ENCODE measurements around the gene PET100. TPM values are rescaled to one million over a fixed set of nuclear protein-coding genes. Genes with fewer than 3 reads are reported as not detected.

Gene PET100, protein sequence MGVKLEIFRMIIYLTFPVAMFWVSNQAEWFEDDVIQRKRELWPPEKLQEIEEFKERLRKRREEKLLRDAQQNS
- polyA plus RNA-seq (2013, experiment 1 of 2) = 332 TPM
- polyA plus RNA-seq (2013, experiment 2 of 2) = 334 TPM

DNA sequence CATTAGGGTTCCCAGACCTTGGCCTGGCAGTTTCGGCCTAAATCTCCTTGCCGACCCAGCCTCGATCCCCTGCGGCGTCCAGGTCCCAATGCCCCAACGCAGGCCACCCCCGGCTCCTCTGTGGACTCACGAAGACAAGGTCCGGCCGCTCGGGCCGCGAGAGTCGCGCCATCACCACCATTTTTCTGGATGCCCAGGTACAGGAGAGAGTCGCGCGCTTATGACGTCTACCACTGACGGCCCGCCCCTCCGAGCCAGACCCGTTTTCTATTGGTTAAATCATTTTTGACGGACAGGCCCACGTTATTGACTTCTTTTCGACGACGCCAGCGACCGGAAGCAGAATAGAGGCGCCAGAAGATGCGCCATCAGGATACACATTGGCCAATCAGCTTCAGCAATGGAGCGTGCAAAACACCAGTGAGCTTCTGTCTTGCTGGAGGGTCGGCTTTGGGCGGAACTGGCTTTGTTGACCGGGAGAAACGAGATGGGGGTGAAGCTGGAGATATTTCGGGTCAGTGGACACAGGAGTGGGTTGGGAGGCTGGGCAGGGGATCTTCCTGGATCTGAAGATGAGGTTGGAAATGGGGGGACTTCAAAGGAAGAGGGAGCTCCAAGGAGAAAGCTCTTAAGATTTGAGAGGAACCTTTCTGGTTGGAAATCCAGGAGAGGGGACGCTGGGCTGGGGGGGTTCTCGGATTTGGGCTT lies at the start of gene PET100, which contains the start of gene XAB2:
Gene PET100 (plus strand): TSS at position 447 of the 708 bp plus-strand sequence. CDS start 41 bp downstream, at position 488.
Gene XAB2 (minus strand): TSS at position 199 of the 708 bp plus-strand sequence. CDS start 18 bp downstream, at position 181.
- Histone ChIP-seq H3K36me3 (ENCODE audit: control insufficient read depth in 1 of 2, insufficient read depth in 2 of 2, low read depth in 1 of 2, low read length in 2 of 2) (peaks cover 12 to 57% of the 10 kb centered on the region in 2 experiments), H3K4ac (ENCODE audit: low read depth in 1 of 2, low read length in 2 of 2) (peak within 1 kb of the TSS in 1 of 2 experiments; percentile 89), H3K4me1 (ENCODE audit: control insufficient read depth, insufficient read depth, low read depth, low read length) (peaks cover 30% of the 10 kb centered on the region), H3K4me2 (ENCODE audit: low read length, poor library complexity, severe bottlenecking) (peak within 1 kb of the TSS; percentile 97), H3K27me3 (ENCODE audit: control insufficient read depth in 1 of 2, insufficient read depth in 1 of 2, low read length in 2 of 2) (no peaks in the 10 kb centered on the region), H3K9me3 (ENCODE audit: control insufficient read depth, low read length) (no peaks in the 10 kb centered on the region), H3K79me1 (replicated peaks; ENCODE audit: low read length, poor library complexity, severe bottlenecking) (peaks cover 57% of the 10 kb centered on the region), H4K91ac (ENCODE audit: low read length) (no peak within 1 kb of the TSS), H2AK5ac (ENCODE audit: low read length, severe bottlenecking) (peak within 1 kb of the TSS; percentile 84), H2BK12ac (ENCODE audit: low read length in 2 of 2) (no peak within 1 kb of the TSS), H2BK120ac (ENCODE audit: low read depth, low read length) (peak within 1 kb of the TSS; percentile 30), H3K27ac (ENCODE audit: low read length, poor library complexity, severe bottlenecking) (no peak within 1 kb of the TSS), H3K9ac (ENCODE audit: low read length) (peak within 1 kb of the TSS; percentile 99), H3K18ac (ENCODE audit: low read depth in 1 of 2, low read length in 2 of 2) (peak within 1 kb of the TSS; percentile 67 to 75), H2BK5ac (ENCODE audit: low read depth, low read length, poor library complexity, severe bottlenecking) (no peak within 1 kb of the TSS), H3K14ac (ENCODE audit: low read length in 2 of 2) (peak within 1 kb of the TSS in 1 of 2 experiments; percentile 49), H2BK15ac (ENCODE audit: low read depth, poor library complexity, severe bottlenecking) (no peak within 1 kb of the TSS), H2AFZ (ENCODE audit: low read depth, low read length) (peak within 1 kb of the TSS; percentile 15), H3K4me3 (ENCODE audit: insufficient read depth in 1 of 2, low read depth in 1 of 2, low read length in 2 of 2) (peak within 1 kb of the TSS; percentile 89 to 100), H4K8ac (ENCODE audit: low read length) (peak within 1 kb of the TSS; percentile 98), H3K23ac (ENCODE audit: low read length in 2 of 2) (peak within 1 kb of the TSS in 1 of 2 experiments; percentile 34)
- DNase-seq = peak; percentile 99
- under 1% methylated on average over 40 of the region's 40 CpGs for WGBS

DNA sequence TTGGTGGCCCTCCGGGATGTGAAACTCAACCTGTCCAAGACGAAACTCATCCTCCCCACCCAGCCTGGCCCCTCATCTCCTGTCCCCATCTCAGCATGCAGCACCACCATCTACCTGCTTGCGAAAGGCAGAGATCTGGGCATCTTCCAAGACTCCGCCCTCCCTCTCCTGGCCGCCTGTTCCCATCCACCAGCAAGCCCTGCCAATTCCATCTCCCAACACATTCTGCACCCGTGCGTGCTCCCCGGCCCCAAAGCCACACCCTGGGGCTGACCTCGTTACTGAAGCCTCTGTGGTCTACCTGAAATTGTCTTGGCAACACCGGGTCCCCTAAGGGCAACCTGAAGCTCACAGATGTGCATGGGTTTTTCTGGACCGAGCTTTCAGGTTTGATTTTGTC lies 47.1 kb upstream of the PET100 start:
- Histone ChIP-seq H3K36me3 (ENCODE audit: control insufficient read depth in 1 of 2, insufficient read depth in 2 of 2, low read depth in 1 of 2, low read length in 2 of 2) (no peaks in the 10 kb centered on the region), H3K27me3 (ENCODE audit: control insufficient read depth in 1 of 2, insufficient read depth in 1 of 2, low read length in 2 of 2) (peaks cover 15 to 20% of the 10 kb centered on the region in 2 experiments), H4K8ac (ENCODE audit: low read length) (no peak overlapping the region), H3K79me1 (replicated peaks; ENCODE audit: low read length, poor library complexity, severe bottlenecking) (no peaks in the 10 kb centered on the region), H2BK12ac (ENCODE audit: low read length in 2 of 2) (no peak overlapping the region), H2AFZ (ENCODE audit: low read depth, low read length) (no peak overlapping the region), H3K18ac (ENCODE audit: low read depth in 1 of 2, low read length in 2 of 2) (no peak overlapping the region), H3K9me3 (ENCODE audit: control insufficient read depth, low read length) (no peaks in the 10 kb centered on the region), H3K14ac (ENCODE audit: low read length in 2 of 2) (no peak overlapping the region), H3K4me2 (ENCODE audit: low read length, poor library complexity, severe bottlenecking) (no peak overlapping the region), H3K9ac (ENCODE audit: low read length) (no peak overlapping the region), H3K27ac (ENCODE audit: low read length, poor library complexity, severe bottlenecking) (no peak overlapping the region), H2BK5ac (ENCODE audit: low read depth, low read length, poor library complexity, severe bottlenecking) (no peak overlapping the region), H4K91ac (ENCODE audit: low read length) (no peak overlapping the region), H3K4ac (ENCODE audit: low read depth in 1 of 2, low read length in 2 of 2) (no peak overlapping the region), H2AK5ac (ENCODE audit: low read length, severe bottlenecking) (no peak overlapping the region), H3K4me1 (ENCODE audit: control insufficient read depth, insufficient read depth, low read depth, low read length) (no peaks in the 10 kb centered on the region), H2BK15ac (ENCODE audit: low read depth, poor library complexity, severe bottlenecking) (no peak overlapping the region), H3K4me3 (ENCODE audit: insufficient read depth in 1 of 2, low read depth in 1 of 2, low read length in 2 of 2) (no peak overlapping the region), H2BK120ac (ENCODE audit: low read depth, low read length) (no peak overlapping the region), H3K23ac (ENCODE audit: low read length in 2 of 2) (no peak overlapping the region)
- WGBS = 60% methylated on average over 11 of the region's 11 CpGs
- no peak for DNase-seq

DNA sequence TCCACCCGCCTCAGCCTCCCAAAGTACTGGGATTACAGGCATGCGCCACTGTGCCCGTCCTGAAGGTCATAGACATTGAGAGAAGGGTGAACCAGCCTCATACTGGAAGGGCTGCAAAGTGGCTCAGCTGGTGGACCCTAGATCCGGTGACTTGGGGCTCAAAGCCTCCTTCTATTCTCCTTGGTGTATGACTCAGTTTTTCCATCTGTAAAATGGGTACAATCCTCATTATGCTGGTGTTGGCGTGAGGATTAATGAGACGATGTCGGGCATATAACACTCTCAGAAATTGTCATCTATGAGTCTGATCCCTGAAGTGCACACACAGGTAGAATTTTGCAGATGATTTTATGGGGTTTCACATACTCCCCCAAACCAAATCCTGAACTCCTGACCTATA lies 39.8 kb upstream of the PET100 start:
- H3K9me3 ChIP-seq (ENCODE audit: control insufficient read depth, low read length) = no peaks in the 10 kb centered on the region
- H3K4ac ChIP-seq (ENCODE audit: low read depth in 1 of 2, low read length in 2 of 2) = no peak overlapping the region
- H4K91ac ChIP-seq (ENCODE audit: low read length) = no peak overlapping the region
- H2AK5ac ChIP-seq (ENCODE audit: low read length, severe bottlenecking) = no peak overlapping the region
- H3K23ac ChIP-seq (ENCODE audit: low read length in 2 of 2) = no peak overlapping the region
- H2BK5ac ChIP-seq (ENCODE audit: low read depth, low read length, poor library complexity, severe bottlenecking) = no peak overlapping the region
- 80% methylated on average over 6 of the region's 7 CpGs for WGBS
- no peak overlapping the region for H3K4me2 ChIP-seq (ENCODE audit: low read length, poor library complexity, severe bottlenecking)
- no peak overlapping the region for H2BK15ac ChIP-seq (ENCODE audit: low read depth, poor library complexity, severe bottlenecking)
- H3K9ac ChIP-seq (ENCODE audit: low read length) = no peak overlapping the region
- peaks cover 9 to 32% of the 10 kb centered on the region in 2 experiments for H3K27me3 ChIP-seq (ENCODE audit: control insufficient read depth in 1 of 2, insufficient read depth in 1 of 2, low read length in 2 of 2)
- no peaks in the 10 kb centered on the region for H3K79me1 ChIP-seq (replicated peaks; ENCODE audit: low read length, poor library complexity, severe bottlenecking)
- no peak overlapping the region for H4K8ac ChIP-seq (ENCODE audit: low read length)
- H3K14ac ChIP-seq (ENCODE audit: low read length in 2 of 2) = no peak overlapping the region
- no peak for DNase-seq
- H3K18ac ChIP-seq (ENCODE audit: low read depth in 1 of 2, low read length in 2 of 2) = no peak overlapping the region
- H2BK120ac ChIP-seq (ENCODE audit: low read depth, low read length) = no peak overlapping the region
- H3K4me3 ChIP-seq (ENCODE audit: insufficient read depth in 1 of 2, low read depth in 1 of 2, low read length in 2 of 2) = no peak overlapping the region
- H3K36me3 ChIP-seq (ENCODE audit: control insufficient read depth in 1 of 2, insufficient read depth in 2 of 2, low read depth in 1 of 2, low read length in 2 of 2) = no peaks in the 10 kb centered on the region
- no peak overlapping the region for H2BK12ac ChIP-seq (ENCODE audit: low read length in 2 of 2)
- H3K27ac ChIP-seq (ENCODE audit: low read length, poor library complexity, severe bottlenecking) = no peak overlapping the region
- no peaks in the 10 kb centered on the region for H3K4me1 ChIP-seq (ENCODE audit: control insufficient read depth, insufficient read depth, low read depth, low read length)
- no peak overlapping the region for H2AFZ ChIP-seq (ENCODE audit: low read depth, low read length)

DNA sequence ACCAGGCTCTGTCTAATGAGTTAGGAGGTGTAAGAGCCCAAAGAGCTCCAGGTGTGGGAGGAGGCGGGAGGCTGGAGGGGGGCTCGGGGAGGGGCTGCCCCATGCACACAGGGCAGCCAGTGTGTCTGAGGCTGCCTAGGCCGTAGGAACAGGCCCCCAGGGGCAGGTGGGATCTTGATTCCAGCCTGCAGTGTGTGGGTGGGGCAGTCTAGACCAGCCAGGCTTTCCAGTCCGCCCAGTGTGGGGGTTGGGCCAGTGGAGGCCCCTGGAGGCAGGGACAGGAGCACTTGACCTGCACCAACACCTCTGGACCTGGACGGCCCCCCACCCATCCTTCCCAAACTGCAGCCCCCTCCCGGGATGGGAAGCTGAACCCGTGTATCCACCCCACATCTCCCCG lies 39.3 kb upstream of the PET100 start:
- Histone ChIP-seq H3K9ac (ENCODE audit: low read length) (no peak overlapping the region), H2BK15ac (ENCODE audit: low read depth, poor library complexity, severe bottlenecking) (no peak overlapping the region), H3K18ac (ENCODE audit: low read depth in 1 of 2, low read length in 2 of 2) (no peak overlapping the region), H3K27ac (ENCODE audit: low read length, poor library complexity, severe bottlenecking) (no peak overlapping the region), H3K79me1 (replicated peaks; ENCODE audit: low read length, poor library complexity, severe bottlenecking) (no peaks in the 10 kb centered on the region), H2BK5ac (ENCODE audit: low read depth, low read length, poor library complexity, severe bottlenecking) (no peak overlapping the region), H2BK120ac (ENCODE audit: low read depth, low read length) (no peak overlapping the region), H3K23ac (ENCODE audit: low read length in 2 of 2) (no peak overlapping the region), H4K91ac (ENCODE audit: low read length) (no peak overlapping the region), H3K4me3 (ENCODE audit: insufficient read depth in 1 of 2, low read depth in 1 of 2, low read length in 2 of 2) (no peak overlapping the region), H3K4me2 (ENCODE audit: low read length, poor library complexity, severe bottlenecking) (no peak overlapping the region), H2AK5ac (ENCODE audit: low read length, severe bottlenecking) (no peak overlapping the region), H3K14ac (ENCODE audit: low read length in 2 of 2) (no peak overlapping the region), H3K27me3 (ENCODE audit: control insufficient read depth in 1 of 2, insufficient read depth in 1 of 2, low read length in 2 of 2) (peaks cover 14 to 36% of the 10 kb centered on the region in 2 experiments), H3K4me1 (ENCODE audit: control insufficient read depth, insufficient read depth, low read depth, low read length) (no peaks in the 10 kb centered on the region), H2BK12ac (ENCODE audit: low read length in 2 of 2) (no peak overlapping the region), H2AFZ (ENCODE audit: low read depth, low read length) (no peak overlapping the region), H4K8ac (ENCODE audit: low read length) (no peak overlapping the region), H3K36me3 (ENCODE audit: control insufficient read depth in 1 of 2, insufficient read depth in 2 of 2, low read depth in 1 of 2, low read length in 2 of 2) (no peaks in the 10 kb centered on the region), H3K4ac (ENCODE audit: low read depth in 1 of 2, low read length in 2 of 2) (no peak overlapping the region), H3K9me3 (ENCODE audit: control insufficient read depth, low read length) (no peaks in the 10 kb centered on the region)
- no peak for DNase-seq
- 77% methylated on average over 8 of the region's 8 CpGs for WGBS

Measured in mesenchymal stem cell (in vitro differentiated cells and primary cell).